ENCODE measurements around the gene ITPK1.

The ITPK1 gene

DNA sequence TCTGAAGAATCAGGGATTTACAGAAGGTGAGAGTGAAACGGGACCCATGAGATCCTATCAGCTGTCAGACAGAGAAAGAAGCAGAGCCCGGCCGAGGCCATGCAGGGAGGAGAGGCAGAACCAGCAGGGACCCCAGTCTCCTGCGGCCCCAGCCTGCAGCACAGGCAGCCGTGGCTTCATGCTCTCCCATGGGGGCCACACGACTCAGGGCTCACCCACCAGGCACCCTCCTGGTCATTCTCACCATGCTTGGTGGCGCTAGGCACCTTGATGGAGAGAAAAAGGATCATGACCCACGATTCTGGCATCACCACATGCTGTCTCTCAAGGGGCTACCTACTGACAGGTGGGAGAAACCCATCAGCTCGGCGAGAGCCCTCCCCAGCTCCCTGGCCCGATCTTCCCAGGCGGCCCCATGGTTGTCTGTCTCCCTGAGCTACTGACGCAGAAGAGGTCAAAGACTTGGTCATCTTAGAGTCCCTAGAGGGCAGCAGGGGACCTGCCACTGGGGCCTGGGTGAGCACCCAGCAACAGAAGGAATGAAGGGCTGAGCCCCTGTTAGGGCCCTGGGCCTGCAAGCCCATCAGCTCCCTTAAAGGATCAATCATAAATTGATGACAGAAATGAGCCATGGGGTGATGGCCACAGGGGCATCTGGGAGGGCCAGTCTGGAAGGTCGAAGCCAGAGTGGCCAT lies 58.0 kb downstream of the ITPK1 start:
- no peak for DNase-seq

DNA sequence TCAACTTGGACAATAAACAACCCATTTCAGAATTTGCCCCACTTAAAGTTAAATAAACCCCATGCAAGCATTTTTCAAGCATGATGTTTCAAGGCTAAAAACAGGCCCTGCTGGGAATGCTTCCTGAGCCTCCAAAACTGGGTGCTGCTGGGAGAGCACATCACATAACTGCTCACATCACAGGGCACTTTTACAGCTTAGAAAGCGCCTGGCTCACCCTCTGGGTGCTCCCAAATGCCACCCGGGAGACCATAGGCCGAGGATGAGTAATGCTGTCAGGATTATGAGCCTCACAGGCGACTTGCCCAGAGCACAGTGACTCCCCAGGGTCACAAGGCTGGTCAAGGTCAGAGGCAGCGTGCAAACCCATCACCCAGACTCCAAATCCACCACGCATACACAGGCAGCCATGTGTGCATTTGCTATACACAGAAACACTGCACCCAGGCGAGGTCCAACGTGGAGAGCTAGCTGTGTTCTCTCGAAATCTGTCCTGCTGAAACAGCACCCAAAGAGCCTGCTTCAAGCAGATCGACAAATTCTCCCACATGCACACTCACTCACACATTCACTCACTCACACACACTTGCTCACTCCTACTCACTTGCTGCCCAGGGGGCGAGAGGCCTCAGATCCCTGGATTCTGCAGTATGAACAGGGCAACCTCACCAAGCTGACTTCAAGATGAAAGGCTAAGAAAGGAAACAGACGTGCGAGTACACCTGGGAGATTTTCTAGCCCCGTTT lies 58.7 kb downstream of the ITPK1 start:
- no peak for DNase-seq

GRCh38 chr14:93056166-93056839 lies 59.4 kb downstream of the ITPK1 start:
- DNase-seq: no peak

DNA sequence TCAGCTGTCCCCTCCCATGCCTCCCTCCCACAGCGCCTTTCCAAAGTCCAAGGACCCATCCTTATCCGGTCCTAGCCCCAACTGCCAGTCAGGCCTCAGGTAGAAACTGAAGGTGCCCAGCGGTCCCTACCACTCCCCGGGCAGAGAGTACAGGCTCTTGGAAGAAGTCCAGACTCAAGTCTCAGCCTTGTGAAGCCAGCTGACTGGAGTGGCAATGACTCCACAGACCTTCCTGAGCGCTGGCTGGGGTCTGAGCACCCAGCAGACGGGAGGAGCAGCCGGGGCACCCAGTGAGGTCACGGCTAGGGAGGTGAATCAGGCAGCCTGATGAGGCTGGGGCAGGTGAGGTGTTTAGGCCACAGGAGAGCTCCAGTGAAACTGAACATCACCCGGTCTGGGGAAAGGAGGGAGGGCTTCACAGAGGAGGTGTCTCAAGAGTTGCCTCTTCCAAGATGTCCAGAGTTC lies 60.0 kb downstream of the ITPK1 start:
- no peak for DNase-seq

DNA sequence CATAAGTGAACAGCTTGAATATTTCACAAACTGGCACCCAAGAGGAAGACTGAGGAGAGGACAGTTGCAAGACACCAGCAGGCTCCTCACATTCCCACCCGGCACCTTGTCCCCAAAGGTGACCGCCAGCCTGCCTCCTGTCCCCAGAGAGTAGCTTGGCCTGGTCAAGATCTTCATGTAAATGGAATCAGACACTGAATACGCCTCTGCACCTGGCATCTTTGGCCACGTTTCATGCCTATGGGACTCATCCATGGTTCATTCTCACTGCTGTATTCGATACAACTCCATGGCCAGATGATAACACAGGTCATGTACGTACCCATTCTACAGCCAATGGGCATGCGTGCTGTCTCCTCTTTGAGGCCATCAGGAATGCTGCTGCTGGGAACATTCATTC lies 60.8 kb downstream of the ITPK1 start:
- no peak for DNase-seq

- DNase-seq: no peak
Observed at GRCh38 chr14:93054006-93054405, 61.7 kb downstream of the ITPK1 start.

DNA sequence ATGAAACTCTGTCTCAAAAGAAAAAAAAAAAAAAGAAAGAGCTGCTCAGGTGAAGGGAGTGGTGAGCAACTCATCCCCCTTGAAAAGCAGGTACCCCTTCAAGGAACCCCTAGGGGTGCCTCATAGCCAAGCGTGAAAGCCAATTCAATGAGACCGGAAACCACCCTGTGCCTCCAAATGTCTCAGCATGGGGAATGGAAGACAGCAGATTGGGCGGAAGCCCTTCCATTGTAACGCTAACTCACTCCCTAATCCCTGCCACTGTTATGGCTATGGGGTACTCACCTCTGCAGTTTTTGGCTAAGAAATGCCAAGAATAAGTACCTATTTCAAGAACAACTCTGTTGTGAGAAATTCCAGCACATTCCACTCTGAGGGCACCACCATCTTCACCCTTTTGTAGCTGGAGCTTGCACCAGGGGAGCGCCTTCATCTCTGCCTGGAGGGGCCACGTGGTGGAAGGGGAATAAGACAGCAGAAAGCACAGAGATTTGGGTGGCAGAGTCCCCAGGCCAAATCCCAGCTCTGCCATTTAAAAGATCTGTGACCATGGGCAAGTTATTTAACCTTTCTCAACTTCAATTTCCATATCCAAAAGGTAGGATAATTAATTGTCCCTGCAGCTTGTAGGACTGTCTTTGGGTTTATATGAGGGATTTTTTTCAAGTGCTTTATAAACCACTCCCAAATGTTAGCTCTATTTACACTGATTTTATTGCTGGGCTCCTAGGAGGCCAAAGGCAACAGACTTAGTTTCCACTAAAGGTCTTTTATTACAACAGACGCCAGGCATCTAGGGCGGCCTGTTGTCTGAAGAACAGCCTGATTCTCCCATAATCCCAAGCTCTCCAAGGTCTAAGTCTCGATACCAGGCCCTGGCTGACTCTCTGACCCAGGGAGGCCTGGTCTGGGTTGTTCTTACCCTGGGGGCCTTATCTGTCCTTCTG lies 63.9 kb downstream of the ITPK1 start:
- DNase-seq: no peak

GRCh38 chr14:93050761-93051160 lies 65.0 kb downstream of the ITPK1 start:
- DNase-seq: no peak

GRCh38 chr14:93049867-93050331 lies 65.8 kb downstream of the ITPK1 start:
- DNase-seq: no peak

- no peak for DNase-seq
Observed at GRCh38 chr14:93049315-93049714, 66.4 kb downstream of the ITPK1 start.

GRCh38 chr14:93048843-93049242 lies 66.9 kb downstream of the ITPK1 start:
- DNase-seq: no peak

DNA sequence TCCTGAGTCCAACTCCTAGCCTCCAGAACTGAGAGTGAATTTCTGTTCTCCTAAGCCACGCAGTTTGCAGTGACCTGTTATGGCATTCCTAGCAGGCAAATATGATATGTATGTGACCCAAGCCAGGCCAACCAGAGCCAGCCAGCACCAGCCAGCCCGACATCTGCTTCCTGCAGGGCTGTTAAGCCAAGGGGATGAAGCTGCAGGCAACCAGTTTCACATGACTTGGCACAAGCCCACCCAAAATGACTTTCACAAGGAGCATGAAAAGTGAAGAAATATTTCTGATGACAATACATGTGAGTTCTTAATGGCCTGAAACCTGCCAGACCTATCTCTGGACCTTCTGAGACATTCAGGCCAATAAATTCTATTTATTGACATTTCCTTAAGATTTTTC lies 68.1 kb downstream of the ITPK1 start:
- no peak for DNase-seq

DNA sequence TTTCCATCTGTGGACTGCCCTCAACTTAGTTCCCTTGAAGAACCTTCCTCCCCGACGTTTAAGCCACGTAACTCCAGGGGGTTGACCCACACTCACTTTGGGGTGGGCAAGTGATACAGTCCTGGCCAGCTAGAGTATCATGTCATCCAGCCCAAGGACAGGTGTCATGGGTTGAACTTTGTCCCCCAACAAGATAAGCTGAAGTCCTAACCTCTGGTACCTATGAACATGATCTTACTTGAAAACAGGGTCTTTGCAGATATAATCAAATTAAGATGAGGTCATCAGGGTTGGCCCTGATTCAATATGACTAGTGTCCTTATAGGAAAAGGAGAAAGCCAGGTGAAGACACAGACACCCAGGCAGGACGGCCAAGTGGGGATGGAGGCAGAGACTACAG lies 68.6 kb downstream of the ITPK1 start:
- no peak for DNase-seq

DNA sequence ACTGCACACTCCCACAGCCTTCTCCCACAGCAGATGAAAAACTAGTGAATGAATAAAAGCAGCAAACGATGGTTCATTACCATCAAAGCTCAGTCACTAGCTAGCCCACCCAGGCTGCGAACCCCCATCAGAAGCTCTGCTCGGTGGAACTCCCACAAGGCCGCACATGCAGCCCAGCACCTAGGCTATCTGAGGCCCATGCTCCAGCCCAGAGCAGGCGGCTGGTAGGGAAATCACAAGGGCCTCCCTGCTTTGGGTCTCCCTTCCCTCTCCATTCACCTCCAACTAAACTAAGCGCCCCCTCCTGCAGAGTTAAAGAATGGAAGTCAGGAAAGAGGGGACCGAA lies 69.0 kb downstream of the ITPK1 start:
- DNase-seq: no peak

GRCh38 chr14:93045965-93046704 lies 69.6 kb downstream of the ITPK1 start:
- DNase-seq: no peak

- no peak for DNase-seq
Observed at GRCh38 chr14:93045211-93045674, 70.5 kb downstream of the ITPK1 start.

GRCh38 chr14:93044556-93044955 lies 71.2 kb downstream of the ITPK1 start:
- no peak for DNase-seq

- DNase-seq: no peak
Observed at GRCh38 chr14:93044121-93044520, 71.6 kb downstream of the ITPK1 start.

GRCh38 chr14:93042968-93043940 lies 72.5 kb downstream of the ITPK1 start:
- DNase-seq: no peak

DNA sequence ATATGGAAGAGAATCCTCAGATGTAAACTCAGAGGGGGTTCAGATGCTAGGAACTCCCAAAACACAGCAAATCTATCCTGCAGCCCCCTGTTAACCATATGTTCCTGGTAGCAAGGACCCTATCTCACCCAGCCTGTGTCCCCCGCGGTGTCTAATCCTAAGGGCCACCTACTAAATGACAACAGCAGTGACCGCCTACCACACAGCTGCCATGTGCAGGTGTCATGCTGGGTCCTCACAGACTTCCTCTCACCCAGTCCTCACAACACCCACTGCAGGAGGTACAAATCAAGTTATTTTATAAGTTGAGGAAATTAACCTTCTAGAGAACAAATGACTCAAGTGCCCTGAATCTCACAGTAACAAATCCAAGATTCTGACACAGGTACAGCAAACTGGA lies 73.9 kb downstream of the ITPK1 start:
- no peak for DNase-seq

- DNase-seq: no peak
Observed at GRCh38 chr14:93040982-93041381, 74.7 kb downstream of the ITPK1 start.
